Keratinocyte (primary cell): Measurements from ENCODE around the gene BCAS4. TPM values are rescaled to one million over a fixed set of nuclear protein-coding genes. Genes with fewer than 3 reads are reported as not detected.
"Not testable (repeated sequence)": the region's sequence is repeated elsewhere in the genome, so short reads cannot be mapped to it uniquely, and the experiment has no call there.

ENCODE experiments used
- DNase-seq: peaks from one replicate; pipeline ENCODE4 v3.0.0-alpha.2; 2011; ENCODE audit warnings: low read depth, missing footprints, low spot score
- FAIRE-seq: peaks from 2 replicates; lab custom pipeline; 2011; peaks lifted over from hg19 to GRCh38; lab: Jason Lieb, UNC
- H2AFZ ChIP-seq: 2 replicates; pipeline ENCODE4 v1.6.0; 2012; ENCODE audit warnings: low read length, control low read depth, inconsistent platforms; ENCODE audit not compliant: control insufficient read depth
- H3K27ac ChIP-seq: 2 replicates; pipeline ENCODE4 v1.5.1; 2011; ENCODE audit warnings: low read length; ENCODE audit not compliant: control insufficient read depth, insufficient read depth
- H3K27me3 ChIP-seq: 3 replicates; pipeline ENCODE4 v1.6.0; 2011; ENCODE audit warnings: low read length; ENCODE audit not compliant: control insufficient read depth, insufficient read depth; ENCODE audit errors: extremely low read depth
- H3K36me3 ChIP-seq, 2 experiments: 2 replicates in 1 of 2; 3 replicates in 1 of 2; pipeline ENCODE4 v1.5.1; 2011; ENCODE audit warnings: low read length in 2 of 2, mild to moderate bottlenecking in 1 of 2; ENCODE audit not compliant: control insufficient read depth in 2 of 2, insufficient read depth in 2 of 2; ENCODE audit errors: extremely low read depth in 1 of 2
- H3K4me1 ChIP-seq: 3 replicates; pipeline ENCODE4 v1.5.1; 2011; ENCODE audit warnings: low read length; ENCODE audit not compliant: control insufficient read depth, insufficient read depth; ENCODE audit errors: extremely low read depth
- H3K4me2 ChIP-seq: 3 replicates; pipeline ENCODE4 v1.6.0; 2011; ENCODE audit warnings: low read depth, low read length; ENCODE audit not compliant: control insufficient read depth, insufficient read depth; ENCODE audit errors: extremely low read depth
- H3K4me3 ChIP-seq, 3 experiments: fragments of 200-600 bp in 1 of 3; sonication (generic) in 1 of 3; 2 replicates in 2 of 3; 3 replicates in 1 of 3; pipeline ENCODE4 v1.5.1; 2011 to 2016; ENCODE audit warnings: low read length in 3 of 3, mild to moderate bottlenecking in 3 of 3, control low read depth in 2 of 3, inconsistent platforms in 1 of 3, low read depth in 1 of 3, mixed read lengths in 1 of 3, mixed run types in 1 of 3, moderate library complexity in 1 of 3; ENCODE audit not compliant: control insufficient read depth in 2 of 3, insufficient read depth in 2 of 3; ENCODE audit errors: extremely low read depth in 1 of 3
- H3K79me2 ChIP-seq: 2 replicates; pipeline ENCODE4 v1.6.0; 2012; ENCODE audit warnings: low read length; ENCODE audit not compliant: control insufficient read depth, insufficient read depth
- H3K9ac ChIP-seq: 3 replicates; pipeline ENCODE4 v1.6.0; 2011; ENCODE audit warnings: low read length; ENCODE audit not compliant: control insufficient read depth, insufficient read depth; ENCODE audit errors: extremely low read depth
- H3K9me1 ChIP-seq: 3 replicates; pipeline ENCODE4 v1.6.0; 2011; ENCODE audit warnings: low read length; ENCODE audit not compliant: control insufficient read depth, insufficient read depth; ENCODE audit errors: extremely low read depth
- H3K9me3 ChIP-seq: 2 replicates; pipeline ENCODE4 v1.5.1; 2012; ENCODE audit warnings: low read depth, low read length; ENCODE audit not compliant: control insufficient read depth
- H4K20me1 ChIP-seq: 3 replicates; pipeline ENCODE4 v1.6.0; 2011; ENCODE audit warnings: low read length; ENCODE audit not compliant: control insufficient read depth, insufficient read depth; ENCODE audit errors: extremely low read depth
- CTCF ChIP-seq, 3 experiments: IDR thresholded peaks in 1 of 3; conservative IDR thresholded peaks in 1 of 3; optimal IDR thresholded peaks in 1 of 3; 2 replicates in 2 of 3; 3 replicates in 1 of 3; pipeline versions ENCODE3 to v1.5.1; 2011; ENCODE audit warnings: low read length in 3 of 3, mild to moderate bottlenecking in 3 of 3, moderate library complexity in 2 of 3, control low read depth in 1 of 3, inconsistent platforms in 1 of 3; ENCODE audit not compliant: insufficient read depth in 2 of 3; ENCODE audit errors: extremely low read depth in 1 of 3
- EZH2 ChIP-seq: IDR thresholded peaks from one replicate; pipeline ENCODE4 v1.6.1; 2012; ENCODE audit warnings: inconsistent platforms, mild to moderate bottlenecking, low read length, moderate library complexity
- dilution Hi-C: fragments of 300-500 bp; cut with MboI; formaldehyde crosslinking; loops from one replicate; pipeline ENCODE4 v1.7.0; 2020; ENCODE audit warnings: low sequenced_read_pairs; ENCODE audit not compliant: extremely low pct_ligation_motif_present
- polyA plus RNA-seq, 5 experiments: library from polyadenylated mRNA; depleted of rRNA in 3 of 5; stranded (reverse) in 3 of 5; stranded (forward) in 1 of 5; unstranded in 1 of 5; fragments of >200 nt; gene quantifications; 1 replicate in 1 of 5; 2 replicates in 3 of 5; 3 replicates in 1 of 5; pipeline versions ENCODE4 v1.2.1 to v1.2.3, GENCODE V29; 2011 to 2012; ENCODE audit warnings: missing spikeins in 2 of 5, low read depth in 1 of 5, low replicate concordance in 1 of 5

Gene BCAS4
- polyA plus RNA-seq, 1 donor (not counting 4 experiments of a cell fraction or from before 2014, with no cell fraction given): 13.8 TPM

- Histone ChIP-seq H3K9me1 (no peaks in the 10 kb centered on the region), H3K4me1 (peaks cover 28% of the 10 kb centered on the region), H3K9me3 (no peaks in the 10 kb centered on the region), H3K36me3 (no peaks in the 10 kb centered on the region), H3K27me3 (no peaks in the 10 kb centered on the region), H3K9ac (peak overlapping the region; percentile 71), H3K79me2 (no peaks in the 10 kb centered on the region), H4K20me1 (no peaks in the 10 kb centered on the region), H3K4me3 (peak overlapping the region in 1 of 3 experiments; percentile 0), H2AFZ (peak overlapping the region; percentile 91), H3K4me2 (peak overlapping the region; percentile 76), H3K27ac (peak overlapping the region; percentile 89)
- FAIRE-seq: no peak
- dilution Hi-C loops: no loop called here
- TF ChIP-seq EZH2: no peak
- no peak for TF ChIP-seq CTCF (optimal IDR thresholded peaks at IDR 0.05 in 1 of 3, IDR thresholded peaks at IDR 0.05 in 1 of 3, conservative IDR thresholded peaks at IDR 0.05 in 1 of 3; ENCODE audit: extremely low read depth in 1 of 3, insufficient read depth in 2 of 3, low read length in 3 of 3)
- DNase-seq: no peak
Observed at GRCh38 chr20:50762435-50763220, 32.2 kb upstream of the BCAS4 start.

DNA sequence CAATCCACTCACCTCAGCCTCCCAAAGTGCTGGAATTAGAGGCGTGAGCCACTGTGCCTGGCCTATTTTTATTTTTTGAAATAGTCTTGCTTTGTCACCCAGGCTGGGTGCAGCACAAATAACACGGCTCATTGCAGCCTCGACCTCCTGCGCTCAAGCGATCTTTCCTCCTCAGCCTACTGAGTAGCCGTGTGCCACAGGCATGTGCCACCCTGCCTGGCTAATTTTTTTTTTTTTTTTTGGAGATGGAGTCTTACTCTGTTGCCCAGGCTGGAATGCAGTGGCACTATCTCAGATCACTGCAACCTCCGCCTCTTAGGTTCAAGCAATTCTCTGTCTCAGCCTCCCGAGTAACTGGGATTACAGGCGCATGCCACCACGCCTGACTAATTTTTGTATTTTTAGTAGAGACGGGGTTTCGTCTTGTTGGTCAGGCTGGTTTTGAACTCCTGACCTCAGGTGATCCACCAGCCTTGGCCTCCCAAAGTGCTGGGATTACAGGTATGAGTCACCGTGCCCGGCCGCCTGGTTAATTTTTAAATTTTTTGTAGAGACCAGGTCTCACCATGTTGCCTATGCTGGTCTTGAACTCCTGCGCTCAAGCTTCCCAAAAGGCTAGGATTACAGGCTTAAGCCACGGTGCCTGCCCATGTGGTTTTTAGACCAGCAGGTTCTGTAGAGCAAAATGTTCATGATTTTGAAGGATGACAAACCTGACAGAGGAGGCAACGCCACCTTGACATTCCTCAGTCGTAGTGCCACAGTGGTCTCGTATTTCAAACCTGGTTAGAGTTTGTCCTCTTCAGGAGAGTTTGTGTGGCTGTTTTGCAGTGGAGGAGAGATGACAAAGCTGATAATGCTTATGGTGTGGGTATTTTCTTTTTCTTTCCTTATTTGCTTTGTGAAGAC, 31.1 kb upstream of the BCAS4 start:
- H3K36me3 ChIP-seq, H3K79me2 ChIP-seq, dilution Hi-C loops, H3K9me3 ChIP-seq, H3K9me1 ChIP-seq, FAIRE-seq, H2AFZ ChIP-seq, H3K4me2 ChIP-seq, DNase-seq, H3K9ac ChIP-seq, H3K4me3 ChIP-seq, H4K20me1 ChIP-seq, H3K27me3 ChIP-seq, H3K27ac ChIP-seq: not testable (repeated sequence)
- H3K4me1 ChIP-seq: peaks cover 28% of the 10 kb centered on the region

DNA sequence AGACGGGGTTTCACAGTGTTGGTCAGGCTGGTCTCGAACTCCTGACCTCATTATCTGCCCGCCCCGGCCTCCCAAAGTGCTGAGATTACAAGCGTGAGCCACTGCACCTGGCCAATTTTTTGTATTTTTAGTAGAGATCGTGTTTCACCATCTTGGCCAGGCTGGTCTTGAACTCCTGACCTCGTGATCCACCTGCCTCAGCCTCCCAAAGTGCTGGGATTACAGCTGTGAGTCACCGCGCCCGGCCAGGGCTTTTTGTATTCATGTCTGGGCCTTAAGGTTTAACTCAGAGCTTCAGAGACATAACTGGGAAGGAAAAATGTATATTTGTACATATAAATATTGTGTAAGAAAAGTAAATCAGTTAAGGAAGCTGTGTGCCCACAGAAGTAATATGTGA, 29.6 kb upstream of the BCAS4 start:
- H3K36me3 ChIP-seq, H3K27me3 ChIP-seq, H3K4me3 ChIP-seq, H2AFZ ChIP-seq, H4K20me1 ChIP-seq, H3K9ac ChIP-seq, dilution Hi-C loops, H3K9me3 ChIP-seq, FAIRE-seq, H3K27ac ChIP-seq, H3K4me2 ChIP-seq, H3K79me2 ChIP-seq, H3K9me1 ChIP-seq, DNase-seq: not testable (repeated sequence)
- H3K4me1 ChIP-seq: peaks cover 28% of the 10 kb centered on the region
